ENCODE measurements around the gene CIB4. TPM values are rescaled to one million over a fixed set of nuclear protein-coding genes. Genes with fewer than 3 reads are reported as not detected.

The CIB4 gene
- total RNA-seq, 1 experiment from 2014 or later, result not detected

GRCh38 chr2:26636935-26637334 is 4.2 kb downstream of the CIB4 start:
- Histone ChIP-seq H3K9me3 (ENCODE audit: low read depth, low read length, poor library complexity, severe bottlenecking) (no peaks in the 10 kb centered on the region), H3K4me3 (ENCODE audit: low read depth, low read length, poor library complexity, severe bottlenecking) (no peak overlapping the region), H3K27me3 (replicated peaks; ENCODE audit: insufficient read depth, low read depth, low read length, poor library complexity) (no peaks in the 10 kb centered on the region), H3K27ac (ENCODE audit: low read depth, low read length, poor library complexity, severe bottlenecking) (no peak overlapping the region), H3K36me3 (ENCODE audit: insufficient read depth, low read length, poor library complexity, severe bottlenecking) (no peaks in the 10 kb centered on the region), H3K4me1 (ENCODE audit: insufficient read depth, low read length, poor library complexity, severe bottlenecking) (no peaks in the 10 kb centered on the region)
- intact Hi-C loops (cut with micrococcal nuclease; ENCODE audit: unreplicated experiment), result no loop called here
- no peak for TF ChIP-seq EZH2 (IDR thresholded peaks at IDR 0.05; ENCODE audit: borderline replicate concordance, low read depth, low read length, poor library complexity, severe bottlenecking)
- no peak for TF ChIP-seq CTCF (conservative IDR thresholded peaks at IDR 0.05; ENCODE audit: low read depth, low read length)
- ChIA-PET POLR2A (ENCODE audit: low non-redundant PET) (no interaction called here), CTCF (no interaction called here)
- BruUV-seq (replicated peaks), result no TSS peak
- no peak for DNase-seq (ENCODE audit: low spot score)

- CTCF ChIA-PET, result no interaction called here
- Histone ChIP-seq H3K4me1 (ENCODE audit: insufficient read depth, low read length, poor library complexity, severe bottlenecking) (no peaks in the 10 kb centered on the region), H3K27me3 (replicated peaks; ENCODE audit: insufficient read depth, low read depth, low read length, poor library complexity) (no peaks in the 10 kb centered on the region), H3K27ac (ENCODE audit: low read depth, low read length, poor library complexity, severe bottlenecking) (no peak overlapping the region), H3K4me3 (ENCODE audit: low read depth, low read length, poor library complexity, severe bottlenecking) (no peak overlapping the region), H3K36me3 (ENCODE audit: insufficient read depth, low read length, poor library complexity, severe bottlenecking) (no peaks in the 10 kb centered on the region), H3K9me3 (ENCODE audit: low read depth, low read length, poor library complexity, severe bottlenecking) (no peaks in the 10 kb centered on the region)
- POLR2A ChIA-PET (ENCODE audit: low non-redundant PET), result no interaction called here
- BruUV-seq (replicated peaks), result no TSS peak
- intact Hi-C loops (cut with micrococcal nuclease; ENCODE audit: unreplicated experiment), result no loop called here
- TF ChIP-seq EZH2 (IDR thresholded peaks at IDR 0.05; ENCODE audit: borderline replicate concordance, low read depth, low read length, poor library complexity, severe bottlenecking) (no peak), CTCF (conservative IDR thresholded peaks at IDR 0.05; ENCODE audit: low read depth, low read length) (no peak)
- DNase-seq (ENCODE audit: low spot score), result no peak
These were observed 5.8 kb downstream of the CIB4 start for GRCh38 chr2:26635401-26635800.

- ChIA-PET CTCF (no interaction called here), POLR2A (ENCODE audit: low non-redundant PET) (no interaction called here)
- BruUV-seq (replicated peaks), result no TSS peak
- H3K36me3 ChIP-seq (ENCODE audit: insufficient read depth, low read length, poor library complexity, severe bottlenecking), result no peaks in the 10 kb centered on the region
- no peak overlapping the region for H3K4me3 ChIP-seq (ENCODE audit: low read depth, low read length, poor library complexity, severe bottlenecking)
- TF ChIP-seq CTCF (conservative IDR thresholded peaks at IDR 0.05; ENCODE audit: low read depth, low read length) (no peak), EZH2 (IDR thresholded peaks at IDR 0.05; ENCODE audit: borderline replicate concordance, low read depth, low read length, poor library complexity, severe bottlenecking) (no peak)
- DNase-seq (ENCODE audit: low spot score), result no peak
- no peak overlapping the region for H3K27ac ChIP-seq (ENCODE audit: low read depth, low read length, poor library complexity, severe bottlenecking)
- no peaks in the 10 kb centered on the region for H3K27me3 ChIP-seq (replicated peaks; ENCODE audit: insufficient read depth, low read depth, low read length, poor library complexity)
- no peaks in the 10 kb centered on the region for H3K9me3 ChIP-seq (ENCODE audit: low read depth, low read length, poor library complexity, severe bottlenecking)
- no peaks in the 10 kb centered on the region for H3K4me1 ChIP-seq (ENCODE audit: insufficient read depth, low read length, poor library complexity, severe bottlenecking)
- intact Hi-C loops (cut with micrococcal nuclease; ENCODE audit: unreplicated experiment), result no loop called here
These were observed 6.4 kb downstream of the CIB4 start for GRCh38 chr2:26634636-26635230.
